Esophagus mucosa (tissue), 1 donor: Measurements from ENCODE around the gene SERP2. TPM values are rescaled to one million over a fixed set of nuclear protein-coding genes. Genes with fewer than 3 reads are reported as not detected.

ENCODE experiments used
- ATAC-seq: fragments of 200-7000 bp; cut with Tn5 transposase; one replicate; pipeline ENCODE4 v1.9.1; 2020
- total RNA-seq: library from RNA; stranded (reverse); gene quantifications from one replicate; pipeline ENCODE4 v1.2.4, GENCODE V29; 2023
- donor health status: DM: yes; HTN: yes; CAD: no.

Gene SERP2
- total RNA-seq, 1 donor from 2014 or later, result 1.2 TPM

DNA sequence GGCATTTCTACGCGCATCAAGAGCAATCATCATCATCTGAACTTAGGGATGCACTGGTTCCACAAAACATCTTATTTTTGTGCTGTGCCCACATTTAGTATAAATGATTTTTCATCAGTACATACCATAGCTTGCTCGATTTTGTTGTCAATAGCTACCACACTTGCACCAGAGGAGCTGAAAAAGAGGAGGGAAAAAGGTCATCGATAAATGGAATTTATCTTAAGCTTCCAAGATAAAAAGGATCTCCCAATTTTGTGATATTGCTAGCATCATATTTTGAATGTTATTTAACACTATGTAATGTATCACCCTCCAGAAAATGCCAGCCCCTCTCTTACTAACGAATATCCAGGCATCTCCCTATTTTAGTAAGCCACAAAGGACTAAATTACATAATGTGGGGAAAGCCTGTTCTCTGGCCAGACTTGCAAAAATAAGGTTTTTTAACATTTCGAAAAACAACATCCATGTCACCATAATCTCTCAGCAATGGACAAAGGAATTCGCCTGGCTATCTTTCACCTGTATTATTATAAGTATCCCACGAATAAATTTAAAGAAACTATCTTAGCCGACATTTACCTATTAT is 62.4 kb downstream of the SERP2 start:
- ATAC-seq, result no peak

DNA sequence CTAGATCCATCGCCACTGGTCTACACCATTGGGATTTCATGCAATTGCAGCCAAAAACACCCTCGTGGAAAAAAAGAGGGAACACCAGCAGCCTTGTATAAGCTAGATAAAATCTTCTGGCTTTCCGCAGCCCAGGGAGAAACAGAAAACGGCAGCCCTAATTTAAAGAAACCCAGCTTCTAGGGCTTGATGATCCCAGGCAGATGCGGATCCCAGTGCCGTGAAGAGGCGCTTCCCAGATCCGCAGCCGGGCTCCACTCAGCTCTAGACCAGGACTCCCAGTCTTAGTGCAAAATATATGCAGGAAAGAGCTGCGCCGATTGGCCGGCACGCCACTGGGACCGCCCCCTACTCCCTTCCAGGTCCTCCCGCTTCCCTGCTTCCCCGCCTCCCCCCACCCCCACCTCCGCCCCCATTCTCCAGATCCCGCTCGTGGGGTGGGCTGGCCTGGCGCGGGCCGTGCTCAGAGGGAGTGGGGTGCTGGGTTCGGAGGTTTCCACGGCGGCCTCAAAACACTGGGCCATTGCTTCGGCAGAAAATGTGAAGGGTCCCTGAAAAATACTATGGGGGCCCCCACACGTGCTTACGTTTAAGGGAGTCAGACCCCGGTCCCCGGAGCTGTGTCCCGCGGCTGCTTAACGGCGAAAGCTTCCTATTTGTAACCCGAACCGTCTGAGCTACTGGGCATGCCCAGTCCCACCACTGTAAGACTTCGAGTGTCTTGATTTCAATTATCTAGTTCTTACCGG is 63.1 kb downstream of the SERP2 start:
- peak; percentile 84 for ATAC-seq

GRCh38 chr13:44437356-44438233 is 64.0 kb downstream of the SERP2 start:
- no peak for ATAC-seq

DNA sequence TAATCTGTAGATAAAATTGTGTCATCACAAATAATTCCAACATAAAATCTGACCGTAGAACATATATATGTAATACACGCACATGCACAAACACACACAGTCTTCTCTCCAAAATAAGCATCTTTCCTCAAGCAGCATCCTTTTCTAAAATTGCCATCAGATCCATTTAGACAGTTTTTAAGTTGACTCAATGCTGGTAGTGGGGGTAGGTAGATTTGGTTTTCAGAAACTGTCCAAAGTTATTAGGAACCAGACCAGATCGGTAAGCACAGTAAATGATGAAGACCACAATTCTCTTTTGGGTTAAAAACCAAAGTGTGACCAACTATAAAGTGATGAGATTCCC is 64.6 kb downstream of the SERP2 start:
- no peak for ATAC-seq

GRCh38 chr13:44439452-44440024 is 65.9 kb downstream of the SERP2 start:
- no peak for ATAC-seq

- no peak for ATAC-seq
These were observed 66.5 kb downstream of the SERP2 start for GRCh38 chr13:44440046-44440608.

Other genes starting within 250 kb of the SERP2 start
- 23.2 TPM for gene TSC22D1, start 202.5 kb downstream of the SERP2 start, total RNA-seq